Neural cell (in vitro differentiated cells): ENCODE measurements around the gene MS4A1. TPM values are rescaled to one million over a fixed set of nuclear protein-coding genes. Genes with fewer than 3 reads are reported as not detected.

Experiments used
- H2AFZ ChIP-seq: fragments of 200-600, 300-800 bp; sonication (generic), shearing (Covaris generic); 2 replicates; pipeline ENCODE4 v1.6.0; 2014; ENCODE audit warnings: low read depth, mild to moderate bottlenecking, antibody characterized with exemption, low read length, moderate library complexity
- H3F3A ChIP-seq: fragments of 200-600 bp; shearing (Covaris generic); 2 replicates; pipeline ENCODE4 v1.6.1; 2016; ENCODE audit warnings: mild to moderate bottlenecking, moderate library complexity, mixed read lengths, antibody characterized with exemption, low read length; ENCODE audit not compliant: insufficient read depth, poor library complexity, severe bottlenecking
- H3K27ac ChIP-seq: fragments of 200-600, 300-800 bp; sonication (generic), shearing (Covaris generic); 2 replicates; pipeline ENCODE4 v1.5.1; 2014; ENCODE audit warnings: mild to moderate bottlenecking, low read length, moderate library complexity
- H3K27me3 ChIP-seq: fragments of 300-800, 200-600 bp; sonication (generic), shearing (Covaris generic); 2 replicates; pipeline ENCODE4 v1.6.0; 2014; ENCODE audit warnings: mild to moderate bottlenecking, low read depth, low read length, moderate library complexity; ENCODE audit not compliant: insufficient read depth
- H3K36me3 ChIP-seq: fragments of 300-800, 200-600 bp; sonication (generic), shearing (Covaris generic); 2 replicates; pipeline ENCODE4 v1.5.1; 2014; ENCODE audit warnings: mild to moderate bottlenecking, antibody characterized with exemption, low read length, moderate library complexity; ENCODE audit not compliant: insufficient read depth
- H3K4me2 ChIP-seq: fragments of 300-800, 200-600 bp; sonication (generic), shearing (Covaris generic); 2 replicates; pipeline ENCODE4 v1.6.0; 2014; ENCODE audit warnings: mild to moderate bottlenecking, low read length
- H3K4me3 ChIP-seq: fragments of 300-800, 200-600 bp; sonication (generic), shearing (Covaris generic); 2 replicates; pipeline ENCODE4 v1.5.1; 2014; ENCODE audit warnings: mild to moderate bottlenecking, low read length, moderate library complexity
- H3K79me2 ChIP-seq: fragments of 200-600 bp; shearing (Covaris generic); replicated peaks from 2 replicates; pipeline ENCODE4 v1.6.0; 2014; ENCODE audit warnings: mild to moderate bottlenecking, low read length, moderate library complexity; ENCODE audit not compliant: insufficient read depth
- H3K9ac ChIP-seq: fragments of 300-800, 200-600 bp; sonication (generic), shearing (Covaris generic); 2 replicates; pipeline ENCODE4 v1.6.1; 2016; ENCODE audit warnings: mild to moderate bottlenecking, low read length, mixed read lengths
- H3K9me2 ChIP-seq: fragments of 200-600 bp; shearing (Covaris generic); 2 replicates; pipeline ENCODE4 v1.6.1; 2016; ENCODE audit warnings: mild to moderate bottlenecking, low read length, mixed read lengths; ENCODE audit not compliant: insufficient read depth
- H3K9me3 ChIP-seq: fragments of 200-600, 300-800 bp; sonication (generic), shearing (Covaris generic); 2 replicates; pipeline ENCODE4 v1.6.1; 2016; ENCODE audit warnings: mild to moderate bottlenecking, mixed run types, low read length, moderate library complexity, mixed read lengths
- H4K20me1 ChIP-seq: fragments of 200-600 bp; shearing (Covaris generic); 2 replicates; pipeline ENCODE4 v1.6.1; 2016; ENCODE audit warnings: mild to moderate bottlenecking, mixed run types; ENCODE audit not compliant: insufficient read depth
- CTCF ChIP-seq: fragments of 450-650 bp; IDR thresholded peaks from 2 replicates; pipeline ENCODE4 v1.5.1; 2014; ENCODE audit warnings: antibody characterized with exemption, mild to moderate bottlenecking, moderate library complexity; ENCODE audit not compliant: poor library complexity, severe bottlenecking
- EP300 ChIP-seq: fragments of 450-650 bp; conservative IDR thresholded peaks from 2 replicates; pipeline ENCODE4 v1.6.1; 2014; ENCODE audit warnings: antibody characterized with exemption, mild to moderate bottlenecking, moderate library complexity; ENCODE audit not compliant: poor library complexity, severe bottlenecking
- EZH2 ChIP-seq: fragments of 200-600, 300-800 bp; shearing (Covaris generic), sonication (generic); IDR thresholded peaks from 2 replicates; pipeline ENCODE4 v1.6.1; 2014; ENCODE audit warnings: antibody characterized with exemption, low read length, borderline replicate concordance, mild to moderate bottlenecking; ENCODE audit not compliant: insufficient read depth, poor library complexity, severe bottlenecking
- MXI1 ChIP-seq: fragments of 450-650 bp; conservative IDR thresholded peaks from 2 replicates; pipeline ENCODE4 v1.6.1; 2014; ENCODE audit warnings: antibody characterized with exemption, mild to moderate bottlenecking; ENCODE audit not compliant: poor library complexity, severe bottlenecking
- POLR2AphosphoS5 ChIP-seq: IDR thresholded peaks from 2 replicates; pipeline ENCODE4 v1.6.1; 2012
- RAD21 ChIP-seq: fragments of 450-650 bp; conservative IDR thresholded peaks from 2 replicates; pipeline ENCODE4 v1.6.1; 2014; ENCODE audit warnings: antibody characterized with exemption, mild to moderate bottlenecking, moderate library complexity
- REST ChIP-seq: IDR thresholded peaks from 2 replicates; pipeline ENCODE4 v1.6.1; 2012; ENCODE audit warnings: borderline replicate concordance
- SMC3 ChIP-seq: fragments of 450-650 bp; conservative IDR thresholded peaks from 2 replicates; pipeline ENCODE4 v1.6.1; 2014; ENCODE audit warnings: antibody characterized with exemption, mild to moderate bottlenecking, moderate library complexity; ENCODE audit not compliant: poor library complexity
- TAF1 ChIP-seq: IDR thresholded peaks from 2 replicates; pipeline ENCODE4 v1.6.1; 2012; ENCODE audit warnings: low read depth
- polyA plus RNA-seq: library from polyadenylated mRNA; depleted of rRNA; stranded (reverse); fragments of >200 nt; gene quantifications from 2 replicates; pipeline ENCODE4 v1.2.3, GENCODE V29; 2014

Gene MS4A1
- polyA plus RNA-seq, 1 donor from 2014 or later, result not detected

GRCh38 chr11:60429272-60429671 lies 26.4 kb upstream of the MS4A1 start, which contains the start of gene MS4A5:
Gene MS4A5, plus strand, starts transcription at chr11:60429572. Its CDS starts 103 bp downstream, at chr11:60429675.
- Histone ChIP-seq H3K27ac (no peak within 1 kb of the TSS), H3F3A (no peaks in the 10 kb centered on the region), H3K9ac (no peak within 1 kb of the TSS), H3K79me2 (no peaks in the 10 kb centered on the region), H3K9me3 (no peaks in the 10 kb centered on the region), H4K20me1 (no peaks in the 10 kb centered on the region), H3K4me3 (no peak within 1 kb of the TSS), H3K4me2 (no peak within 1 kb of the TSS), H2AFZ (no peak within 1 kb of the TSS), H3K27me3 (no peaks in the 10 kb centered on the region), H3K36me3 (no peaks in the 10 kb centered on the region), H3K9me2 (no peaks in the 10 kb centered on the region)
- no peak for TF ChIP-seq EZH2

GRCh38 chr11:60431251-60431650 lies 24.4 kb upstream of the MS4A1 start:
- no peaks in the 10 kb centered on the region for H3K27me3 ChIP-seq
- H3K79me2 ChIP-seq, result no peaks in the 10 kb centered on the region
- no peak overlapping the region for H3K9ac ChIP-seq
- H3K9me2 ChIP-seq, result no peaks in the 10 kb centered on the region
- H3K4me2 ChIP-seq, result no peak overlapping the region
- no peaks in the 10 kb centered on the region for H3F3A ChIP-seq
- TF ChIP-seq EZH2 (no peak), RAD21 (no peak), CTCF (no peak), EP300 (no peak), MXI1 (no peak), POLR2AphosphoS5 (no peak), SMC3 (no peak), TAF1 (no peak), REST (no peak)
- no peak overlapping the region for H2AFZ ChIP-seq
- H3K9me3 ChIP-seq, result no peaks in the 10 kb centered on the region
- H3K4me3 ChIP-seq, result no peak overlapping the region
- no peaks in the 10 kb centered on the region for H4K20me1 ChIP-seq
- no peaks in the 10 kb centered on the region for H3K36me3 ChIP-seq
- H3K27ac ChIP-seq, result no peak overlapping the region

- H2AFZ ChIP-seq, result no peak overlapping the region
- no peaks in the 10 kb centered on the region for H3K27me3 ChIP-seq
- no peaks in the 10 kb centered on the region for H3F3A ChIP-seq
- H3K79me2 ChIP-seq, result no peaks in the 10 kb centered on the region
- H3K9ac ChIP-seq, result no peak overlapping the region
- no peak overlapping the region for H3K4me2 ChIP-seq
- no peaks in the 10 kb centered on the region for H4K20me1 ChIP-seq
- TF ChIP-seq RAD21 (no peak), POLR2AphosphoS5 (no peak), EZH2 (no peak), MXI1 (no peak), EP300 (no peak), TAF1 (no peak), REST (no peak), SMC3 (no peak), CTCF (no peak)
- H3K27ac ChIP-seq, result no peak overlapping the region
- no peaks in the 10 kb centered on the region for H3K9me2 ChIP-seq
- H3K36me3 ChIP-seq, result no peaks in the 10 kb centered on the region
- H3K4me3 ChIP-seq, result no peak overlapping the region
- no peaks in the 10 kb centered on the region for H3K9me3 ChIP-seq
These were observed 22.2 kb upstream of the MS4A1 start for GRCh38 chr11:60433401-60433800.
